Germinal center (tissue), 1 donor: Measurements from ENCODE around the gene RPS3.
"Not testable (repeated sequence)": the region's sequence is repeated elsewhere in the genome, so short reads cannot be mapped to it uniquely, and the experiment has no call there.

Source experiments
- DNase-seq: peaks from one replicate; pipeline ENCODE4 v3.0.0; 2012; ENCODE audit warnings: mixed read lengths, low spot score

The RPS3 gene

GRCh38 chr11:75380716-75381420 lies 18.4 kb upstream of the RPS3 start:
- no peak for DNase-seq

GRCh38 chr11:75383246-75383645 lies 16.1 kb upstream of the RPS3 start:
- no peak for DNase-seq

GRCh38 chr11:75384438-75385080 lies 14.8 kb upstream of the RPS3 start:
- peak; percentile 81 for DNase-seq

- no peak for DNase-seq
Observed at GRCh38 chr11:75386942-75387630, 12.2 kb upstream of the RPS3 start.

- no peak for DNase-seq
Observed at GRCh38 chr11:75387736-75388294, 11.5 kb upstream of the RPS3 start.

- peak; percentile 75 for DNase-seq
Observed at GRCh38 chr11:75388386-75389275, 10.7 kb upstream of the RPS3 start.

GRCh38 chr11:75389276-75389605 lies 10.1 kb upstream of the RPS3 start:
- no peak for DNase-seq

- no peak for DNase-seq
Observed at GRCh38 chr11:75389925-75390324, 9.4 kb upstream of the RPS3 start.

GRCh38 chr11:75394085-75394840 lies 5.1 kb upstream of the RPS3 start:
- DNase-seq = no peak

- DNase-seq = no peak
Observed at GRCh38 chr11:75398906-75399305, 412 bp upstream of the RPS3 start.

GRCh38 chr11:75400146-75400865 lies 988 bp downstream of the RPS3 start:
- peak; percentile 61 for DNase-seq

GRCh38 chr11:75402002-75402773 lies 2.9 kb downstream of the RPS3 start:
- DNase-seq = no peak

- no peak for DNase-seq
Observed at GRCh38 chr11:75403037-75403436, 3.7 kb downstream of the RPS3 start.

- DNase-seq = no peak
Observed at GRCh38 chr11:75403983-75404658, 4.8 kb downstream of the RPS3 start.

- no peak for DNase-seq
Observed at GRCh38 chr11:75406338-75406777, 7.0 kb downstream of the RPS3 start.

GRCh38 chr11:75408957-75409219 lies 9.6 kb downstream of the RPS3 start:
- DNase-seq = no peak

- DNase-seq = not testable (repeated sequence)
Observed at GRCh38 chr11:75409971-75410370, 10.7 kb downstream of the RPS3 start.

- DNase-seq = not testable (repeated sequence)
Observed at GRCh38 chr11:75413146-75413545, 13.8 kb downstream of the RPS3 start.

- DNase-seq = no peak
Observed at GRCh38 chr11:75413864-75414263, 14.5 kb downstream of the RPS3 start.
